Naive thymus-derived CD4-positive, alpha-beta T cell (primary cell): Measurements from ENCODE around the gene LRRK1. TPM values are rescaled to one million over a fixed set of nuclear protein-coding genes. Genes with fewer than 3 reads are reported as not detected.

Experiments used
- ATAC-seq: fragments of 150-1000 bp; cut with Tn5 transposase; 2 replicates; pipeline ENCODE4 v1.10.0; 2021; ENCODE audit warnings: mild to moderate bottlenecking, moderate library complexity
- CTCF ChIA-PET: fragments of 350-600 bp; sonication (Branson Sonifier 250); formaldehyde crosslinking; loops from one replicate; lab custom pipeline; 2021; ENCODE audit warnings: antibody characterized with exemption; lab: Charles Lee
- POLR2A ChIA-PET: fragments of 350-600 bp; sonication (Branson Sonifier 250); formaldehyde crosslinking; loops from one replicate; lab custom pipeline; 2021; ENCODE audit warnings: antibody characterized with exemption, inconsistent platforms; lab: Charles Lee
- DNase-seq, 9 donors: peaks; one replicate each; pipeline versions ENCODE4 v3.0.0 to v3.0.0-alpha.2; 2020 to 2022; ENCODE audit warnings: mixed read lengths in 1 of 9
- H3K27ac ChIP-seq: one replicate; pipeline ENCODE4 v1.7.0; 2013; ENCODE audit warnings: mild to moderate bottlenecking, low read depth, low read length, moderate library complexity
- H3K27me3 ChIP-seq, 2 donors: one replicate each; pipeline ENCODE4 v1.7.0; 2013; ENCODE audit warnings: low read length in 2 of 2, mild to moderate bottlenecking in 2 of 2, moderate library complexity in 2 of 2; ENCODE audit not compliant: control insufficient read depth in 2 of 2, insufficient read depth in 2 of 2
- H3K36me3 ChIP-seq, 3 experiments: 1 replicate in 2 of 3; 2 replicates in 1 of 3; pipeline ENCODE4 v1.7.0; 2013; ENCODE audit warnings: low read length in 3 of 3, mild to moderate bottlenecking in 3 of 3, moderate library complexity in 1 of 3; ENCODE audit not compliant: insufficient read depth in 3 of 3, control insufficient read depth in 2 of 3
- H3K4me1 ChIP-seq, 2 donors: one replicate each; pipeline ENCODE4 v1.7.0; 2013; ENCODE audit warnings: low read length in 2 of 2, mild to moderate bottlenecking in 2 of 2, moderate library complexity in 1 of 2; ENCODE audit not compliant: control insufficient read depth in 2 of 2, insufficient read depth in 2 of 2
- H3K4me3 ChIP-seq: 2 replicates; pipeline ENCODE4 v1.7.0; 2013; ENCODE audit warnings: mild to moderate bottlenecking, low read length
- H3K9me3 ChIP-seq, 3 experiments: 1 replicate in 2 of 3; 2 replicates in 1 of 3; pipeline ENCODE4 v1.7.0; 2013; ENCODE audit warnings: low read length in 3 of 3; ENCODE audit not compliant: control insufficient read depth in 2 of 3
- H3K27ac Mint-ChIP-seq, 9 donors: one replicate each; pipeline ENCODE4 v1.8.0; 2020 to 2022; ENCODE audit warnings: mixed read lengths in 9 of 9, mild to moderate bottlenecking in 8 of 9, moderate library complexity in 5 of 9, inconsistent platforms in 2 of 9
- H3K27me3 Mint-ChIP-seq, 5 donors: one replicate each; pipeline ENCODE4 v1.8.0; 2021 to 2022; ENCODE audit warnings: mixed read lengths in 5 of 5, mild to moderate bottlenecking in 1 of 5
- H3K36me3 Mint-ChIP-seq, 5 donors: one replicate each; pipeline ENCODE4 v1.8.0; 2020 to 2022; ENCODE audit warnings: mixed read lengths in 5 of 5, mild to moderate bottlenecking in 3 of 5, inconsistent platforms in 1 of 5
- H3K4me1 Mint-ChIP-seq, 7 donors: one replicate each; pipeline ENCODE4 v1.8.0; 2020 to 2022; ENCODE audit warnings: mixed read lengths in 7 of 7, mild to moderate bottlenecking in 3 of 7, inconsistent platforms in 1 of 7
- H3K4me3 Mint-ChIP-seq, 10 donors: one replicate each; pipeline ENCODE4 v1.8.0; 2020 to 2022; ENCODE audit warnings: mild to moderate bottlenecking in 10 of 10, mixed read lengths in 10 of 10, moderate library complexity in 6 of 10, inconsistent platforms in 2 of 10
- H3K9me3 Mint-ChIP-seq, 11 donors: one replicate each; pipeline ENCODE4 v1.8.0; 2020 to 2022; ENCODE audit warnings: mixed read lengths in 11 of 11, mild to moderate bottlenecking in 4 of 11, inconsistent platforms in 1 of 11, moderate library complexity in 1 of 11
- intact Hi-C, 2 donors: fragments of 100-400 bp; cut with micrococcal nuclease; formaldehyde crosslinking; loops; one replicate each; pipeline ENCODE4 v1.15.1; 2023
- polyA plus RNA-seq, 2 donors: library from polyadenylated mRNA; unstranded; fragments of 300-500 nt; fragmentation: Illumina TruSeq; gene quantifications; one replicate each; pipeline ENCODE4 v1.2.3, GENCODE V29; 2021
- total RNA-seq, 6 experiments: library from RNA in 5 of 6; stranded (reverse) in 5 of 6; gene quantifications; 1 replicate in 5 of 6; 2 replicates in 1 of 6; pipeline ENCODE4 v1.2.3 and lab custom pipeline; 2021 to 2026

Gene LRRK1
- total and polyA plus RNA-seq, 7 experiments from 2014 or later = 0.54 to 15.1 (median 0.60) TPM; not detected in 2

DNA sequence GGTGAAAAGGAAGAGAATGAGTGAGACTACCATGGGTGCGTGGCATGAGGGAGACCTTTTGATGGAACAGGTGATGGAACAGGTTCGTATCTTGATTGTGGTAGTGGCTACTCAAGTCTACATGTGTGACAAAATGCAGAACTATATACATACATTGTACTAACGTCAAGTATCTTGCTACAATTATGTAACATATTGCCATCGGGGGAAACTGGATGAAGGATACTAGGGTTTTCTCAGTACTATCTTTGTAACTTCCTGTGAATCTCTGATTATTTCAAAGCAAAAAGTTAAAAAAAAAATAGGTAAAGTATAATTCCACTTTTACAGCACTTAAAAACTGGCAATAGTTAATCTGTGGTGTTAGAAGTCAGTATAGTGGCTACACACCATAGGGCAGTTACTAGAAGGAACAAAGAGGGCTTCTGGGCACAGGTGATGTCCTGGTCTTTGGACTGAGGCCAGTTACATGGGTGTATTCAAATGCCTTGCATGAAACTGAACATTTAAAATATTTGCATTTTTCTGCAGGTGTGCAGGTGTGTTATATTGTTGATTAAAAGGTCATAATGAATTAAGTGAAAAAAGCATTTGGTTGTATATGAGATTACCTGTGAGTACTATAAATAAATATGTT, 61.4 kb downstream of the LRRK1 start:
- no peak for ATAC-seq
- ChIA-PET POLR2A (no interaction called here), CTCF (no interaction called here)
- Histone ChIP-seq H3K27me3 (no peaks in the 10 kb centered on the region), H3K4me1 (no peaks in the 10 kb centered on the region), H3K27ac (no peak overlapping the region), H3K36me3 (no peaks in the 10 kb centered on the region), H3K4me3 (no peak overlapping the region), H3K9me3 (no peaks in the 10 kb centered on the region)
- no peak for DNase-seq
- intact Hi-C loops = no loop called here
- peaks cover 0 to 29% (median 12%) of the 10 kb centered on the region in 11 donors for H3K9me3 Mint-ChIP-seq
- H3K4me1 Mint-ChIP-seq = no peaks in the 10 kb centered on the region
- peaks cover 0 to 5% (median 4%) of the 10 kb centered on the region in 5 donors for H3K36me3 Mint-ChIP-seq
- H3K4me3 Mint-ChIP-seq = no peak overlapping the region
- H3K27ac Mint-ChIP-seq = no peak overlapping the region
- H3K27me3 Mint-ChIP-seq = peaks cover 27 to 34% (median 28%) of the 10 kb centered on the region in 5 donors

DNA sequence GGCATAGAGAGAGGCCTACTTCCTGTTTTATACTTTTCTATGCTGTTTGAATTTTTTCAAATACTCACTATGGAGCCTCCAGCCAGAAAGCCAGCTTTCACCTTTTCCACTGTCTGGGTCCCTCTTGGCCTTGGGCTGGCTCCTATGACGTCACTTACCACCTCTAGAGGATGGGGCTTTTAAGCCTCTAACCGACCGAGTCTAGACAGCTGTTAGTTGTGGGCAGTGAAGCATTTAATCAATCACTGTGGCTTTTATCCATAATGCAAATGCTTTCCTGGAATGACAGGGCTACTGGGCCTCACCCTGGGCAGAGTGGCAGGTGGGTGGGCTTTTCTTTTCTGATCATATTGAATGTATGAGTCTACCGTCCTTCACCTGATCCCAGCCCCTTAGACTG, 61.9 kb downstream of the LRRK1 start:
- Histone ChIP-seq H3K4me1 (no peaks in the 10 kb centered on the region), H3K27ac (no peak overlapping the region), H3K36me3 (no peaks in the 10 kb centered on the region), H3K4me3 (no peak overlapping the region), H3K27me3 (no peaks in the 10 kb centered on the region), H3K9me3 (no peaks in the 10 kb centered on the region)
- CTCF ChIA-PET = no interaction called here
- peaks cover 0 to 5% (median 4%) of the 10 kb centered on the region in 5 donors for H3K36me3 Mint-ChIP-seq
- no peak for ATAC-seq
- DNase-seq = no peak
- POLR2A ChIA-PET = no interaction called here
- intact Hi-C loops = no loop called here
- H3K27me3 Mint-ChIP-seq = peaks cover 22 to 32% (median 29%) of the 10 kb centered on the region in 5 donors
- no peak overlapping the region for H3K27ac Mint-ChIP-seq
- peaks cover 0 to 29% (median 12%) of the 10 kb centered on the region in 11 donors for H3K9me3 Mint-ChIP-seq
- H3K4me3 Mint-ChIP-seq = no peak overlapping the region
- no peaks in the 10 kb centered on the region for H3K4me1 Mint-ChIP-seq

DNA sequence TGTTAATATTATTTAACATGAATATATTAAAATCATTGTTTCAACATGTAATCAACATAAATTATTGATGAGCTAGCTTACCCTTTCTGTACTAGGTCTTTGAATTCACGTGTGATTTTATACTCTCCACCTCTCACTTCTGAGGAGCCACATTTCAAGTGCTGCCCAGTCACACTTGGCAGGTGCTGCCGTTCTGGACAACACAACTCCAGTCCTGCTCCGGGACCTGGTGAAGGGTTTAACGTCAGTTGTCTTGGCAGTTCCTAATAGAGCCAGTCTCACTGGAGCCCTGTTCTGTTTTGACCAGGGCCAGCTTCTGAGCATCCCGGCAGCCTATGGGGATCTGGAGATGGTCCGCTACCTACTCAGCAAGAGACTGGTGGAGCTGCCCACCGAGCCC, 64.1 kb downstream of the LRRK1 start:
- intact Hi-C loops = no loop called here
- Mint-ChIP-seq H3K4me3 (no peak overlapping the region), H3K4me1 (no peaks in the 10 kb centered on the region), H3K27ac (no peak overlapping the region), H3K27me3 (peaks cover 12 to 26% (median 17%) of the 10 kb centered on the region in 5 donors), H3K9me3 (peaks cover 0 to 17% (median 12%) of the 10 kb centered on the region in 11 donors), H3K36me3 (peaks cover 0 to 5% (median 4%) of the 10 kb centered on the region in 5 donors)
- Histone ChIP-seq H3K36me3 (no peaks in the 10 kb centered on the region), H3K27me3 (no peaks in the 10 kb centered on the region), H3K27ac (no peak overlapping the region), H3K4me3 (no peak overlapping the region), H3K4me1 (no peaks in the 10 kb centered on the region), H3K9me3 (no peaks in the 10 kb centered on the region)
- ChIA-PET CTCF (no interaction called here), POLR2A (no interaction called here)
- ATAC-seq (no peak), DNase-seq (no peak)

DNA sequence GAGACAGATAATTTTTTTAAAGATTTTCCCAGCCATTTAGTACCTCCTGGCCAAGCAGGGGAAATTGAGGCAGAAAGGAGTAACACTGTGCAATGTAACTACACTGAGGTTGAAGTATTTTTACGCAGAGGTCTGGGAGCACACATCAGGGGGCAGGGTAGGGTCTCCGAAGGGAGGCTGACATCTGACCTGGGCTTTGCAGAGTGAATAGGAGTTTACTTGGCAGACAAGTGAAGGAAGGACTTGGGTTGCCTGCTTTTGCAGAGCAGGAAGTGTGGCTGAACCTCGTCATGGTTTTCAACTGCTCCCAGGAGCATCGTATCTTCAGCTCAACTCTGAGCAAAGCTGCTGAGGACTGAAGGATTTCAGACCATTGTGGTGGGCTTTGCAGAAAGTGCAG, 66.2 kb downstream of the LRRK1 start:
- no peak overlapping the region for H3K4me3 ChIP-seq
- ChIA-PET CTCF (no interaction called here), POLR2A (no interaction called here)
- H3K36me3 Mint-ChIP-seq = peaks cover 0 to 4% (median 0%) of the 10 kb centered on the region in 5 donors
- H3K4me1 ChIP-seq = no peaks in the 10 kb centered on the region
- H3K4me1 Mint-ChIP-seq = no peaks in the 10 kb centered on the region
- no peak overlapping the region for H3K27ac Mint-ChIP-seq
- intact Hi-C loops = no loop called here
- ATAC-seq (no peak), DNase-seq (no peak)
- H3K27me3 ChIP-seq = no peaks in the 10 kb centered on the region
- H3K36me3 ChIP-seq = no peaks in the 10 kb centered on the region
- H3K9me3 ChIP-seq = no peaks in the 10 kb centered on the region
- peaks cover 12 to 31% (median 16%) of the 10 kb centered on the region in 5 donors for H3K27me3 Mint-ChIP-seq
- no peak overlapping the region for H3K4me3 Mint-ChIP-seq
- H3K27ac ChIP-seq = no peak overlapping the region
- peaks cover 0 to 7% (median 3%) of the 10 kb centered on the region in 11 donors for H3K9me3 Mint-ChIP-seq

DNA sequence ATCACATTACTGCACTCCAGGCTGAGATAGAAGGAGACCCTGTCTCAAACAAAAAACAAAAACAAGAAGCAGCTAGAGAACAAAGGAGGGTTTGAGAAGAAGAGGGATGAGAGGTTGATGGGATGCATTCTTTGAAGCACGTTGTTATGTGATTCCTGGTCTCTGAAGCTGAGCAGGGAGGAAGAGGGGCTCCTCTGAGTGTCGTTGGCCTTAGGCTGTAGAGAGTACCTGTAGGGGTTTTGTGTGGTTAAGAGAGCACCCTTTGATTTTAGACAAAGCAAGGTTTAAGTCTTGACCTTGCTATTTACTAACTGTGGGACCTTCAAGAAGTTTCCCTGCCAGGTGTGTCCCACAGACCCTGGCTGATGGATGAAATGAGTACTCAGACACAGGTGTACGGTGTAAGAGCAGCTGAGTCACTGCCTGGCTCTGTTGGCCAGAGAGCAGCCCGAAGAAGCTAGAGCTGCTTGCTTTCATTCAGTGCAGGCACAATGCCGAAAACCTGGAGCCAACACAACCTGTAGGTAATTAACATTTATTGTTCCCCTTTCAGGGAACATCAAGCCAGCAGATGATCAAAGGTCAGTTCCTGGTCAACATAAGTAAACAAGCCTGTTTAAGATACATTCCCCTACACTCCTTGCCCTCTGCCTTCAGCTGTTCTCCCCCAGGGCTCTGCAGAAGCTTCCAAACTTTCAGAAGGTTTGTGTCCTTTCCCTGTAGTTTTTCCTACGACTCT, 67.2 kb downstream of the LRRK1 start:
- intact Hi-C loops = no loop called here
- Mint-ChIP-seq H3K27ac (no peak overlapping the region), H3K4me3 (no peak overlapping the region), H3K9me3 (peaks cover 0 to 4% (median 0%) of the 10 kb centered on the region in 11 donors), H3K27me3 (peaks cover 12 to 39% (median 16%) of the 10 kb centered on the region in 5 donors), H3K4me1 (no peaks in the 10 kb centered on the region), H3K36me3 (peaks cover 0 to 4% (median 0%) of the 10 kb centered on the region in 5 donors)
- ChIA-PET POLR2A (no interaction called here), CTCF (no interaction called here)
- ATAC-seq (no peak), DNase-seq (no peak)
- H3K4me3 ChIP-seq = no peak overlapping the region
- no peak overlapping the region for H3K27ac ChIP-seq
- H3K9me3 ChIP-seq = no peaks in the 10 kb centered on the region
- H3K4me1 ChIP-seq = no peaks in the 10 kb centered on the region
- H3K27me3 ChIP-seq = no peaks in the 10 kb centered on the region
- no peaks in the 10 kb centered on the region for H3K36me3 ChIP-seq

DNA sequence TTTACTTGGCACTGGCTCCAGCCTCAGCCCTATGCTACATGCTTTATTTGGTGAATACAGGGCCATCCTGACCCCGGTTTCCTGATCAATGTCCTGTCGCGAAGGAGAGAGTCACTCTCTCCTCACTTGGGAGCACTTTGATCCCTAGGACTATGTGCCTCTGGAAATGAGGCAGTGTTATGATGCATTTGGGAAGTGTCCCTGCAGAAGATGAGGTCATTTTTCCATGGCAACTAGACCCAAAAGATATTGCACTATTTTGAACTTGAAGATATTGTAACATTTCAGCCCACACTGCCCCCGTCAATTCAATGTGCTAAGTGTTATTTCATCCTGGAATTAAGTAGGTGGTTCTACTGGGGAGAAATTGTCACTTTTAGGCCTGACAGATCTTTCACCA, 68.0 kb downstream of the LRRK1 start:
- intact Hi-C loops = no loop called here
- no peak overlapping the region for H3K4me3 Mint-ChIP-seq
- CTCF ChIA-PET = no interaction called here
- H3K27me3 Mint-ChIP-seq = peaks cover 12 to 44% (median 16%) of the 10 kb centered on the region in 5 donors
- H3K9me3 ChIP-seq = no peaks in the 10 kb centered on the region
- H3K36me3 ChIP-seq = no peaks in the 10 kb centered on the region
- peaks cover 0 to 4% (median 0%) of the 10 kb centered on the region in 11 donors for H3K9me3 Mint-ChIP-seq
- no peak overlapping the region for H3K4me3 ChIP-seq
- DNase-seq = no peak
- H3K36me3 Mint-ChIP-seq = peaks cover 0 to 4% (median 0%) of the 10 kb centered on the region in 5 donors
- no peak overlapping the region for H3K27ac Mint-ChIP-seq
- H3K27me3 ChIP-seq = no peaks in the 10 kb centered on the region
- no peak for ATAC-seq
- no peaks in the 10 kb centered on the region for H3K4me1 Mint-ChIP-seq
- H3K4me1 ChIP-seq = no peaks in the 10 kb centered on the region
- no peak overlapping the region for H3K27ac ChIP-seq
- POLR2A ChIA-PET = no interaction called here
